CD4-positive, alpha-beta T cell (primary cell): Measurements from ENCODE around the gene HTRA2. TPM values are rescaled to one million over a fixed set of nuclear protein-coding genes. Genes with fewer than 3 reads are reported as not detected.

ENCODE experiments used
- ATAC-seq: fragments of 200-7000 bp; cut with Tn5 transposase; one replicate; pipeline ENCODE4 v1.10.0; 2022; ENCODE audit warnings: mild to moderate bottlenecking; ENCODE audit not compliant: poor library complexity
- CTCF ChIA-PET: fragments of 350-600 bp; sonication (Branson Sonifier 250); formaldehyde crosslinking; loops from one replicate; lab custom pipeline; 2021; ENCODE audit warnings: antibody characterized with exemption, inconsistent platforms; lab: Charles Lee
- POLR2A ChIA-PET: fragments of 350-600 bp; sonication (Branson Sonifier 250); formaldehyde crosslinking; loops from one replicate; lab custom pipeline; 2021; ENCODE audit warnings: antibody characterized with exemption, inconsistent platforms; lab: Charles Lee
- DNase-seq, 14 experiments: peaks; one replicate each; pipeline ENCODE4 v3.0.0-alpha.2; 2013 to 2020; ENCODE audit warnings: mixed read lengths in 2 of 14
- H3K27ac ChIP-seq, 2 donors: one replicate each; pipeline versions ENCODE4 v1.5.1 to v1.7.0; 2013; ENCODE audit warnings: low read length in 2 of 2, low read depth in 1 of 2, mild to moderate bottlenecking in 1 of 2
- H3K27me3 ChIP-seq, 2 experiments: 1 replicate in 1 of 2; 2 replicates in 1 of 2; pipeline versions ENCODE4 v1.6.1 to v1.7.0; 2013; ENCODE audit warnings: low read length in 2 of 2, control low read depth in 1 of 2, mild to moderate bottlenecking in 1 of 2, moderate library complexity in 1 of 2; ENCODE audit not compliant: insufficient read depth in 2 of 2, control insufficient read depth in 1 of 2
- H3K36me3 ChIP-seq: one replicate; pipeline ENCODE4 v1.6.1; 2013; ENCODE audit warnings: low read length, control low read depth; ENCODE audit not compliant: insufficient read depth
- H3K4me1 ChIP-seq: one replicate; pipeline ENCODE4 v1.6.1; 2013; ENCODE audit warnings: low read length, control low read depth; ENCODE audit not compliant: insufficient read depth
- H3K4me3 ChIP-seq: one replicate; pipeline ENCODE4 v1.5.1; 2013; ENCODE audit warnings: mild to moderate bottlenecking, low read length, moderate library complexity
- H3K9me3 ChIP-seq, 2 experiments: 1 replicate in 1 of 2; 2 replicates in 1 of 2; pipeline versions ENCODE4 v1.6.1 to v1.7.0; 2013; ENCODE audit warnings: low read length in 2 of 2, mild to moderate bottlenecking in 2 of 2, control low read depth in 1 of 2, moderate library complexity in 1 of 2; ENCODE audit not compliant: control insufficient read depth in 1 of 2, insufficient read depth in 1 of 2
- H3K27ac Mint-ChIP-seq: one replicate; pipeline ENCODE4 v1.8.0; 2020; ENCODE audit warnings: mixed read lengths
- H3K27me3 Mint-ChIP-seq: one replicate; pipeline ENCODE4 v1.8.0; 2021; ENCODE audit warnings: mixed read lengths
- H3K36me3 Mint-ChIP-seq: one replicate; pipeline ENCODE4 v1.8.0; 2021; ENCODE audit warnings: low read depth, mixed read lengths
- H3K4me1 Mint-ChIP-seq: one replicate; pipeline ENCODE4 v1.8.0; 2021; ENCODE audit warnings: low read depth, mixed read lengths
- H3K4me3 Mint-ChIP-seq: one replicate; pipeline ENCODE4 v1.8.0; 2020; ENCODE audit warnings: mild to moderate bottlenecking, mixed read lengths
- H3K9me3 Mint-ChIP-seq: one replicate; pipeline ENCODE4 v1.8.0; 2020; ENCODE audit warnings: mixed read lengths
- intact Hi-C, 2 experiments: fragments of 100-400 bp; cut with DNase I in 1 of 2; cut with micrococcal nuclease in 1 of 2; formaldehyde crosslinking; loops; one replicate each; pipeline versions ENCODE4 v1.15.1 to v1.9.0; 2023 to 2025; cut with DNase I, micrococcal nuclease
- total RNA-seq, 174 experiments: library from RNA in 2 of 174; stranded (reverse) in 2 of 174; gene quantifications; one replicate each; pipeline ENCODE4 v1.2.3 and lab custom pipeline; 2021 to 2026
- TF ChIP-seq, protein P1 (sequence below): fragments of 200-600 bp; IDR thresholded peaks from one replicate; pipeline ENCODE4 v1.8.0; 2022; ENCODE audit warnings: antibody characterized with exemption, mild to moderate bottlenecking

The HTRA2 gene
- total RNA-seq, 2 experiments from 2014 or later: 15.3 to 16.0 TPM

DNA sequence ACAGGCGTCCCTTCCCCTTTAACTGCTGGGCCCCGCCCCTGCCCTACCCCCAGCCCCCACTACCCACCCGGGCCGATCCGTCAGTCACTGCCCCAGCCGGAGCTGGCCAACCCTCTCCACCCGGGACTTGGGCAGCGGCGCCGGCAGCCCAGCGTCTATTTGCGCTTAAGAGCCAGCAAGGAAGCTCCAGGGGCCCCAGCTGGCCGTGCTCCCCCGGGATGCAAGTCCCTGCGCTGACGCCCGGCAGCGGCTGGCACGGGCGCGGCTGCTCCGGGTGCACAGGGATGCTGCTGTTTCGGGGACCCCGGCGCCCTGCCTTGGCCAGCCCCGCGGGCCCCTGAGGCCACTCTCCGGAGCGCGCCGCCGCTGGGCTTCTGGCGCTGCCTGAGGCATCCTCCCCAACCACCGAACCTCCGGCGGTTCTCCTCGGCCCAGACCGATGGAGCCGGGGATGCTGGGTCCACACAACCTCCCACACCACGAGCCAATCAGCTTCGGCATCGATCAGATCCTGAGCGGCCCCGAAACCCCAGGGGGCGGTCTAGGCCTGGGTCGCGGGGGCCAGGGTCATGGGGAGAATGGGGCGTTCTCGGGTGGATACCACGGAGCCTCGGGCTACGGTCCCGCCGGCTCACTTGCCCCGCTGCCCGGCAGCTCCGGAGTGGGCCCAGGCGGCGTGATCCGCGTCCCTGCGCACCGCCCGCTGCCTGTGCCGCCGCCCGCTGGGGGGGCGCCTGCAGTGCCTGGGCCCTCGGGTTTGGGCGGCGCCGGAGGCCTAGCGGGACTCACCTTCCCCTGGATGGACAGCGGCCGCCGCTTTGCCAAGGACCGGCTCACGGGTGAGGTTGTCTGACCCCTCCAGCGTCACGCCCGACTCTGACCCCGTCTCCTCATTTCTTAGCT is 15.1 kb upstream of the HTRA2 start, which contains the start of gene TLX2:
Gene TLX2 (plus strand): TSS at position 83 of the 903 bp plus-strand sequence. CDS start 357 bp downstream, at position 440.
- H3K27ac ChIP-seq: no peak within 1 kb of the TSS
- ATAC-seq (peak; percentile 12), DNase-seq (peak in 2 of 14 experiments; percentile 34 to 37)
- ChIA-PET CTCF (interaction anchor here (0.9 kb wide), 1 partner anchor 15 kb away, joined by 4 read pairs; the partner anchor contains the start of genes AUP1 and HTRA2), POLR2A (interaction anchor here (1.0 to 2.0 kb wide), 3 partner anchors 11 to 60 kb away, joined by 3 to 10 read pairs (median 6); partner anchors contain the start of genes AUP1 and HTRA2)
- TF ChIP-seq, protein P1, sequence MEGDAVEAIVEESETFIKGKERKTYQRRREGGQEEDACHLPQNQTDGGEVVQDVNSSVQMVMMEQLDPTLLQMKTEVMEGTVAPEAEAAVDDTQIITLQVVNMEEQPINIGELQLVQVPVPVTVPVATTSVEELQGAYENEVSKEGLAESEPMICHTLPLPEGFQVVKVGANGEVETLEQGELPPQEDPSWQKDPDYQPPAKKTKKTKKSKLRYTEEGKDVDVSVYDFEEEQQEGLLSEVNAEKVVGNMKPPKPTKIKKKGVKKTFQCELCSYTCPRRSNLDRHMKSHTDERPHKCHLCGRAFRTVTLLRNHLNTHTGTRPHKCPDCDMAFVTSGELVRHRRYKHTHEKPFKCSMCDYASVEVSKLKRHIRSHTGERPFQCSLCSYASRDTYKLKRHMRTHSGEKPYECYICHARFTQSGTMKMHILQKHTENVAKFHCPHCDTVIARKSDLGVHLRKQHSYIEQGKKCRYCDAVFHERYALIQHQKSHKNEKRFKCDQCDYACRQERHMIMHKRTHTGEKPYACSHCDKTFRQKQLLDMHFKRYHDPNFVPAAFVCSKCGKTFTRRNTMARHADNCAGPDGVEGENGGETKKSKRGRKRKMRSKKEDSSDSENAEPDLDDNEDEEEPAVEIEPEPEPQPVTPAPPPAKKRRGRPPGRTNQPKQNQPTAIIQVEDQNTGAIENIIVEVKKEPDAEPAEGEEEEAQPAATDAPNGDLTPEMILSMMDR: no peak
- Mint-ChIP-seq H3K36me3 (no peaks in the 10 kb centered on the region), H3K4me3 (peak within 1 kb of the TSS; percentile 74), H3K27me3 (peaks cover 88% of the 10 kb centered on the region), H3K9me3 (no peaks in the 10 kb centered on the region), H3K4me1 (peaks cover 18% of the 10 kb centered on the region), H3K27ac (no peak within 1 kb of the TSS)
- H3K4me1 ChIP-seq: peaks cover 40% of the 10 kb centered on the region
- peaks cover 0 to 36% of the 10 kb centered on the region in 2 experiments for H3K9me3 ChIP-seq
- intact Hi-C loops: loop anchor here in 1 of 2 experiments (2.0 kb wide), 1 partner anchor 14 kb away; the partner anchor contains the start of genes AUP1 and HTRA2
- H3K4me3 ChIP-seq: peak within 1 kb of the TSS; percentile 54
- no peaks in the 10 kb centered on the region for H3K36me3 ChIP-seq
- H3K27me3 ChIP-seq: peaks cover 72 to 73% of the 10 kb centered on the region in 2 experiments

DNA sequence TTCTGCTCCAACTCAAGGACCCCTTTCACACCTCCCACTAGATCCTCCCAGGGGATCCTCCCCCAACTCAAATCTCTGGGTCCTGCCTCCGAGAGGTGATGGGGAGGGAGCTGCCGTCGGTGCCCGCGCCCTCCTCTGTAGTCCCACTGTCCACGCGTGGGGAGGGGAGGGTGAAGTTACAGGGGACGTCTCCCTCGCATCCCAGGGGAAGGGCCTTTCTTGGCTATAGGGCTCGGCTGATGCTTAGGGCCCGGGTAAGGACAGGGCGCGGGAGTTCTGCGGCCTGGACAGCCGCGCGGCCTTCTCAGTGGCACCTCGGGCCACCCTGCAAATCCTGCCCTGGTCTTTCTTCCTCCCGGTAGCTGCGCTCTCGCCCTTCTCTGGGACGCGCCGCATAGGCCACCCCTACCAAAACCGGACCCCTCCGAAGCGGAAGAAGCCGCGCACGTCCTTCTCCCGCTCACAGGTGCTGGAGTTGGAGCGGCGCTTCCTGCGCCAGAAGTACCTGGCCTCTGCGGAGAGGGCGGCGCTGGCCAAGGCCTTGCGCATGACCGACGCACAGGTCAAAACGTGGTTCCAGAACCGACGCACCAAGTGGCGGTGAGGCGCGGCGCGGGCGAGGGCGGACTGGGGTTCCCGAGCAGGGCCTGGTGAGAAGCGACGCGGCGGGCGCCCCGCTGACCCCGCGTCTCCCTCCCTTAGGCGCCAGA is 14.3 kb upstream of the HTRA2 start:
- CTCF ChIA-PET: no interaction called here
- H3K4me3 ChIP-seq: peak overlapping the region; percentile 54

More for the DNA sequence above, 14.3 kb upstream of the HTRA2 start:
- Mint-ChIP-seq H3K4me3 (peak overlapping the region; percentile 74), H3K9me3 (no peaks in the 10 kb centered on the region), H3K4me1 (peaks cover 18% of the 10 kb centered on the region), H3K27ac (no peak overlapping the region), H3K27me3 (peaks cover 91% of the 10 kb centered on the region), H3K36me3 (no peaks in the 10 kb centered on the region)
- ATAC-seq (peak; percentile 10), DNase-seq (peak in 3 of 14 experiments; percentile 11 to 43 (median 34))
- Histone ChIP-seq H3K4me1 (peaks cover 40% of the 10 kb centered on the region), H3K27ac (no peak overlapping the region), H3K9me3 (peaks cover 0 to 36% of the 10 kb centered on the region in 2 experiments), H3K27me3 (peaks cover 77 to 81% of the 10 kb centered on the region in 2 experiments), H3K36me3 (no peaks in the 10 kb centered on the region)
- POLR2A ChIA-PET: interaction anchor here (1.1 to 3.8 kb wide), 5 partner anchors 8 to 15 kb away, joined by 4 to 27 read pairs (median 6); partner anchors contain the start of genes AUP1, DQX1, HTRA2 and PCGF1
- intact Hi-C loops: loop anchor here in 1 of 2 experiments (2.0 kb wide), 1 partner anchor 13 kb away; the partner anchor contains the start of genes AUP1 and HTRA2
- TF ChIP-seq, protein P1: no peak
